Activated naive CD8-positive, alpha-beta T cell treated with anti-CD3 and anti-CD28 coated beads, Interleukin-2, amount 50 U/mL, for 24 hours (primary cell): ENCODE data around the gene MS4A12.
A peak's percentile ranks its signal among the peaks of the same experiment; 100 is the strongest.
"Not testable (repeated sequence)": the region's sequence is repeated elsewhere in the genome, so short reads cannot be mapped to it uniquely, and the experiment has no call there.

Source experiments
- ATAC-seq: fragments of 150-1000 bp; cut with Tn5 transposase; one replicate; pipeline ENCODE4 v1.10.0; 2021
- DNase-seq: peaks from one replicate; pipeline ENCODE4 v3.0.0; 2021
- H3K27ac Mint-ChIP-seq: one replicate; pipeline ENCODE4 v1.8.0; 2021; ENCODE audit warnings: mild to moderate bottlenecking, mixed read lengths
- H3K27me3 Mint-ChIP-seq: one replicate; pipeline ENCODE4 v1.8.0; 2021; ENCODE audit warnings: mixed read lengths
- H3K36me3 Mint-ChIP-seq: one replicate; pipeline ENCODE4 v1.8.0; 2021; ENCODE audit warnings: low read depth, mixed read lengths
- H3K4me1 Mint-ChIP-seq: one replicate; pipeline ENCODE4 v1.8.0; 2021; ENCODE audit warnings: mixed read lengths
- H3K4me3 Mint-ChIP-seq: one replicate; pipeline ENCODE4 v1.8.0; 2021; ENCODE audit warnings: mild to moderate bottlenecking, moderate library complexity, mixed read lengths
- H3K9me3 Mint-ChIP-seq: one replicate; pipeline ENCODE4 v1.8.0; 2021; ENCODE audit warnings: mixed read lengths

The MS4A12 gene, protein sequence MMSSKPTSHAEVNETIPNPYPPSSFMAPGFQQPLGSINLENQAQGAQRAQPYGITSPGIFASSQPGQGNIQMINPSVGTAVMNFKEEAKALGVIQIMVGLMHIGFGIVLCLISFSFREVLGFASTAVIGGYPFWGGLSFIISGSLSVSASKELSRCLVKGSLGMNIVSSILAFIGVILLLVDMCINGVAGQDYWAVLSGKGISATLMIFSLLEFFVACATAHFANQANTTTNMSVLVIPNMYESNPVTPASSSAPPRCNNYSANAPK

DNA sequence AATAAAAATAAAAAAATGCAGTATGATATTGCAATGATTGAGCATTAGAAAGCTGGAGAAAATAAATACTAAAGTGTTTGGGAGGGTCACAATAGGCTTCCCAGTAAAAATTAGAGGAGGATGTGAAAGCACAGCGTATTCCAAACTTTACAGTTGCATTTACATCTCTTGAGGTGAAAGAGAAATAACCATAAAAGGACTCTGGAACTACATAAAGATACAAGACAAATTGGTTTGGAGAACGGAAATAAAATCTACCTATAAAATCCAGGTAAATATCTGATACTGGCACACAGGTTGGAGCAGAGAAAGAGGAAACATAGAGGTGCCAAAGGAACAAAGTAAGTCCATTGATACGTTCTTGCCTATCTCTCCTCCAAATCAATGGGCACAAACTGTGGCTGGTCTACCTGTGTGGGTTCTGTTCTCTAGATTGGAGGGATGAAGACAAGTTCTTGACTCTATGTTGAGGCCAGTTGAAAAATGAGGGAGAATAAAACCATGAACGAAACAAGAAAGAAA is at the start of gene MS4A12:
Gene MS4A12 (plus strand): TSS at position 291 of the 522 bp plus-strand sequence. CDS start 4,541 bp downstream, outside the sequence.
- H3K27me3 Mint-ChIP-seq, result peaks cover 23% of the 10 kb centered on the region
- H3K36me3 Mint-ChIP-seq, result no peaks in the 10 kb centered on the region
- no peak for DNase-seq
- no peak within 1 kb of the TSS for H3K4me3 Mint-ChIP-seq
- no peaks in the 10 kb centered on the region for H3K4me1 Mint-ChIP-seq
- H3K27ac Mint-ChIP-seq, result no peak within 1 kb of the TSS
- no peak for ATAC-seq
- no peaks in the 10 kb centered on the region for H3K9me3 Mint-ChIP-seq

DNA sequence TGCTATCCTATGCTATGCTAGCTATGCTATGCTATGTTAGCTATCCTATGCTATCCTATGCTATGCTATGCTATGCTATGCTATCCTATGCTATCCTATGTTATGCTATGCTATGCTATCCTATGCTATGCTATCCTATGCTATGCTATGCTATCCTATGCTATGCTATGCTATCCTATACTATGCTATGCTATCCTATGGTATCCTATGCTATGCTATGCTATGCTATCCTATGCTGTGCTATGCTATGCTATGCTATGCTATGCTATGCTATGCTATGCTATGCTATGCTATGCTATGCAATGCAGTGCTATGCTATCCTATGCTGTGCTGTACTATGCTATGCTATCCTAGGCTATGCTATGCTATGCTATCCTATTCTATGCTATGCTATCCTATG is 45.5 kb upstream of the MS4A12 start:
- Mint-ChIP-seq H3K27me3 (no peaks in the 10 kb centered on the region), H3K27ac (no peak overlapping the region), H3K4me3 (no peak overlapping the region), H3K9me3 (no peaks in the 10 kb centered on the region), H3K36me3 (no peaks in the 10 kb centered on the region), H3K4me1 (peaks cover 14% of the 10 kb centered on the region)
- DNase-seq (no peak), ATAC-seq (no peak)

- Mint-ChIP-seq H3K27ac (no peak overlapping the region), H3K9me3 (no peaks in the 10 kb centered on the region), H3K36me3 (no peaks in the 10 kb centered on the region), H3K4me1 (peaks cover 12% of the 10 kb centered on the region), H3K27me3 (no peaks in the 10 kb centered on the region), H3K4me3 (no peak overlapping the region)
- ATAC-seq, result no peak
- DNase-seq, result no peak
These were observed 44.7 kb upstream of the MS4A12 start for GRCh38 chr11:60447846-60448245.

DNA sequence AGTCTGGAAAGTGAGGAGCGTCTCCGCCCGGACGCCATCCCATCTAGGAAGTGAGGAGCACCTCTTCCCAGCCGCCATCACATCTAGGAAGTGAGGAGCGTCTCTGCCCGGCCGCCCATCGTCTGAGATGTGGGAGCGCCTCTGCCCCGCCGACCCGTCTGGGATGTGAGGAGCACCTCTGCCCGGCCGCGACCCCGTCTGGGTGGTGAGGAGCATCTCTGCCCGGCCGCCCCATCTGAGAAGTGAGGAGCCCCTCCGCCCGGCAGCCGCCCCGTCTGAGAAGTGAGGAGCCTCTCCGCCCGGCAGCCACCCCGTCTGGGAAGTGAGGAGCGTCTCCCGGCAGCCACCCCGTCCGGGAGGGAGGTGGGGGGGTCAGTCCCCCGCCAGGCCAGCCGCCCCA is 41.4 kb upstream of the MS4A12 start:
- H3K27ac Mint-ChIP-seq, ATAC-seq: not testable (repeated sequence)

DNA sequence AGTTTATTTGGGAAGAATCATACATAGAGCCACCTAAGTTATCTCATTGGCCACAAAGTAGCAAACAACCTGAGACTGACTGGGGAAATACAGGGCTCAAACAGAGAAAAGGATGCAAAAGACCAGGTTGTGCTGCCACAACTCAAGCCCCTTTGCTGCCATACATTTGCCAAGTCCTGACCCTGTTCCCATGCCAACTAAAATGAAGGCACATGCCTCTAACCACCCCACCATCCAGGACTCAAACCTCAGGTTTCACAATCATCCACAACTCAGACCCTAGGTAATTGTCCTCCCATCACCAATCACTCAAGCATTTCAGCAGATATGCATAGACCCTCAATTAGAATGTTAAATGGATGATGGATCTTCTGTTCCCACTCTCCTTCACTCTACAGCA is 38.4 kb upstream of the MS4A12 start:
- Mint-ChIP-seq H3K9me3 (no peaks in the 10 kb centered on the region), H3K27ac (peak overlapping the region; percentile 32), H3K4me1 (peaks cover 8% of the 10 kb centered on the region), H3K36me3 (peaks cover 8% of the 10 kb centered on the region), H3K27me3 (peaks cover 2% of the 10 kb centered on the region), H3K4me3 (no peak overlapping the region)
- no peak for DNase-seq
- no peak for ATAC-seq

More for the DNA sequence above, 41.4 kb upstream of the MS4A12 start:
- peaks cover 14% of the 10 kb centered on the region for H3K4me1 Mint-ChIP-seq
- H3K36me3 Mint-ChIP-seq, H3K27me3 Mint-ChIP-seq, DNase-seq, H3K9me3 Mint-ChIP-seq, H3K4me3 Mint-ChIP-seq: not testable (repeated sequence)

DNA sequence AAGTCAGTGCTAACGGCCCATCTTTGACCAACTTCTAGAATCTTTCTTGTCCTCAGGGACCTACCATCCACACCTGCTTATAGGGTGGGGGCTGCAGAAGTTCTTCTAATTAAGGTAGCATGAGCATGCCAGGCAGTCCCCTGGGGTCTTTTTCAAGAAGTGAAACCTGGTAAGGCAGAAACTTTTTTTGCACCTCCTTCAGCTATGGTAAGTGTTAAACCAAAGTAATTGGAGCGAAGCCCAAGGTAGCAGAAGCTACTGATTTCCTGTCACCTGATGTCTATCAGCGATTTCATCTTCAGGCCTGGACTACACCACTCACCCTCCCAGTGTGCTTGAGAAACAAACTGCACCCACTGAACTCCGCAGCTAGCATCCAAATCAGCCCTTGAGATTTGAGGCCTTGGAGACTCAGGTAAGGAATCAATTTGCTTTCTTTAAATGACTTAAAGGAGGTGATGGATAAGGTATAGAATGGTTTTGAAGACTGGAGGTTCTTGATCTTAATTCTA is 37.0 kb upstream of the MS4A12 start, which contains the start of gene MS4A1:
Gene MS4A1 (plus strand): TSS at position 317 of the 512 bp plus-strand sequence. CDS start 6,528 bp downstream, outside the sequence.
- peak within 1 kb of the TSS; percentile 61 for H3K4me3 Mint-ChIP-seq
- no peak for DNase-seq
- H3K27me3 Mint-ChIP-seq, result peaks cover 4% of the 10 kb centered on the region
- H3K9me3 Mint-ChIP-seq, result no peaks in the 10 kb centered on the region
- H3K4me1 Mint-ChIP-seq, result peaks cover 11% of the 10 kb centered on the region
- peak; percentile 72 for ATAC-seq
- H3K36me3 Mint-ChIP-seq, result peaks cover 8% of the 10 kb centered on the region
- peak within 1 kb of the TSS; percentile 68 for H3K27ac Mint-ChIP-seq

GRCh38 chr11:60457576-60457975 is 35.0 kb upstream of the MS4A12 start:
- Mint-ChIP-seq H3K27ac (no peak overlapping the region), H3K4me1 (peaks cover 11% of the 10 kb centered on the region), H3K36me3 (peaks cover 8% of the 10 kb centered on the region), H3K4me3 (peak overlapping the region; percentile 61), H3K27me3 (peaks cover 4% of the 10 kb centered on the region), H3K9me3 (no peaks in the 10 kb centered on the region)
- DNase-seq (no peak), ATAC-seq (no peak)

DNA sequence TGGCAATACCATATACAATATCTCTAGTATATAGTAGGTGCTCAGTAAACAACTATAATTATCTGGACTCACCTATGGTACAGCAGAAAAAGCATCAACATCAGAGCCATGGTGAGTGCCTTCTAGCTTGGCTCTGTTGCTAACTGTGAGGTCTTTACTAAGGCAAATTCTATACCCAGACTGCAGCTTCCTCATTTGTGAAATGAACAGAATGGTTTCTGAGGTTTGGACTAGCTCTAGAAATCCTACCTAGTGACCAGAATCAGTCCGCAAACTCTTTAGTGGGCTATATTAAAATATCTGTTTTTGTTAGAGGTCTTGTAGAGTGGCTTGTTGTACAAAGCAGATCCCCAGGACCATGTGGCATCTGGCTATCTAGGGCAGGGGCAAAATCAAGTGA is 33.2 kb upstream of the MS4A12 start:
- no peak for DNase-seq
- Mint-ChIP-seq H3K36me3 (peaks cover 8% of the 10 kb centered on the region), H3K27ac (no peak overlapping the region), H3K9me3 (no peaks in the 10 kb centered on the region), H3K4me3 (peak overlapping the region; percentile 54), H3K4me1 (peaks cover 10% of the 10 kb centered on the region), H3K27me3 (peaks cover 6% of the 10 kb centered on the region)
- no peak for ATAC-seq

- ATAC-seq (no peak), DNase-seq (no peak)
- peaks cover 8% of the 10 kb centered on the region for H3K27me3 Mint-ChIP-seq
- no peak overlapping the region for H3K4me3 Mint-ChIP-seq
- no peak overlapping the region for H3K27ac Mint-ChIP-seq
- H3K4me1 Mint-ChIP-seq, result no peaks in the 10 kb centered on the region
- no peaks in the 10 kb centered on the region for H3K36me3 Mint-ChIP-seq
- no peaks in the 10 kb centered on the region for H3K9me3 Mint-ChIP-seq
These were observed 23.7 kb upstream of the MS4A12 start for GRCh38 chr11:60468829-60469228.

GRCh38 chr11:60469723-60470122 is 22.9 kb upstream of the MS4A12 start:
- no peak overlapping the region for H3K4me3 Mint-ChIP-seq
- H3K27ac Mint-ChIP-seq, result no peak overlapping the region
- H3K9me3 Mint-ChIP-seq, result no peaks in the 10 kb centered on the region
- ATAC-seq (no peak), DNase-seq (no peak)
- no peaks in the 10 kb centered on the region for H3K36me3 Mint-ChIP-seq
- peaks cover 8% of the 10 kb centered on the region for H3K27me3 Mint-ChIP-seq
- H3K4me1 Mint-ChIP-seq, result no peaks in the 10 kb centered on the region

GRCh38 chr11:60477035-60477445 is 15.5 kb upstream of the MS4A12 start:
- no peak overlapping the region for H3K27ac Mint-ChIP-seq
- peaks cover 2% of the 10 kb centered on the region for H3K4me1 Mint-ChIP-seq
- peaks cover 11% of the 10 kb centered on the region for H3K27me3 Mint-ChIP-seq
- H3K36me3 Mint-ChIP-seq, result no peaks in the 10 kb centered on the region
- H3K9me3 Mint-ChIP-seq, result no peaks in the 10 kb centered on the region
- DNase-seq (no peak), ATAC-seq (no peak)
- H3K4me3 Mint-ChIP-seq, result no peak overlapping the region

DNA sequence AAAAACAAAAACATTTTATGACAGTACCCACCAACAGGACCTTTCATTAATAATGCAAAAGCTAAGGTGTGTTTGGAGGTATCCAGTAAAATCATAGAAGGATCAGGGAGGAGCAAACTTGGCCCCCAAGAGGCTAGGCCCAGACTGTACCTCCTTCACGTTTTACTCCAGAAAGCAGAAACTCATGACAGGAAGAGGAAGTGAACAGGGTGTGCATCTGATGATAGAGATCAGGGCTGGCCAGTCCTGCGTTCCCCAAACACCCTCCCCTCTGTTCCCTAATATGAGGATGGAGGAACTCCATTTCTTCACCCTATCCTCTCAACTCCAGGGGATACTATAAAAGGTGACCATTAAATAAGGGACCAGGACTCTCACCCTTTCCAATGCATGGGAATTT is 10.2 kb upstream of the MS4A12 start:
- Mint-ChIP-seq H3K36me3 (no peaks in the 10 kb centered on the region), H3K9me3 (no peaks in the 10 kb centered on the region)
- no peak for ATAC-seq

DNA sequence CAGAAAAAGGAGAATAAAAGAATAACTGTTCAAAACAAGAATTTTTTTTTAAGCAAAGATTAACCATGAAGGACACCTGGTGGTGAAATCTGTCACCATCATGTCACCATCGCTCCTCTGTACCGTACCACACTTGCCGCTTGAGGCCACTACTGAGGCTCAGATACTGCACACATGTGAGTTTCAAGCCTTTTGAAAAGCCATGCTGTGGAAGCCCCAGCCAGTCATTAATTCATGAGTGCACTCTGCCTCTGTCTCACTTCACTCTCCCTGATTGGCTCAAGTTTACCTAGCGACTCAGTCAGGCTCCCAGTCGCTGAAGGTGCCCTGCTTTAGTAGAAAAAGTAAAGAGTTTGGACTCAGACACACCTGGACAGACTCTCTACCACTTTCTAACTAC is 6.6 kb upstream of the MS4A12 start:
- ATAC-seq (peak; percentile 71), DNase-seq (no peak)
- Mint-ChIP-seq H3K36me3 (no peaks in the 10 kb centered on the region), H3K4me3 (no peak overlapping the region), H3K9me3 (no peaks in the 10 kb centered on the region), H3K27me3 (peaks cover 6% of the 10 kb centered on the region), H3K27ac (no peak overlapping the region), H3K4me1 (peaks cover 13% of the 10 kb centered on the region)

More for the DNA sequence above, 10.2 kb upstream of the MS4A12 start:
- Mint-ChIP-seq H3K27ac (no peak overlapping the region), H3K4me3 (no peak overlapping the region), H3K27me3 (peaks cover 11% of the 10 kb centered on the region), H3K4me1 (peaks cover 14% of the 10 kb centered on the region)
- no peak for DNase-seq

GRCh38 chr11:60493454-60493853 is 876 bp downstream of the MS4A12 start:
- Mint-ChIP-seq H3K27me3 (peaks cover 25% of the 10 kb centered on the region), H3K36me3 (no peaks in the 10 kb centered on the region), H3K4me3 (no peak overlapping the region), H3K9me3 (no peaks in the 10 kb centered on the region), H3K4me1 (peaks cover 4% of the 10 kb centered on the region), H3K27ac (no peak overlapping the region)
- DNase-seq, result no peak
- no peak for ATAC-seq

DNA sequence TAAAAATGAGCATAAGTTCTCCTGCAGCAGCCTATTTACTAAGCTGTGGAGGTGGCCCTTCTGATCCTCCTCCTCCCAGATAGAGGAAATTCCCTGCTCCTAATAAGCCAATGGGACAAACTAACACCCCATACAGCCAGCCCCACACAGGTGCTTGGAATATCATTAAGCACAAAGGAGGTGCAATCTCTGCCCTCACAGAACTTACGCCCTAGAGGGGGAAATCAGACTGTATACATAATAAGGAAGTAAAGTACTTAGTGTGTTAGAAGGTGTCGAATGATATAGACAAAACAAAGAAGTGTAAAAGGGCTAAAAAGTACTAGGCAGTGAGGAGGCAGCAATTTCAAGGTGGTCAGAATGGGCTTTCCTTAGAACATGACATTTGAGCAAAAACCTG is 5.8 kb downstream of the MS4A12 start:
- Mint-ChIP-seq H3K36me3 (no peaks in the 10 kb centered on the region), H3K4me3 (no peak overlapping the region), H3K4me1 (peaks cover 14% of the 10 kb centered on the region), H3K27me3 (peaks cover 49% of the 10 kb centered on the region), H3K27ac (peak overlapping the region; percentile 12), H3K9me3 (no peaks in the 10 kb centered on the region)
- ATAC-seq (no peak), DNase-seq (no peak)
